ENCODE data around the gene MPL.
A peak's percentile ranks its signal among the peaks of the same experiment; 100 is the strongest.

DNA sequence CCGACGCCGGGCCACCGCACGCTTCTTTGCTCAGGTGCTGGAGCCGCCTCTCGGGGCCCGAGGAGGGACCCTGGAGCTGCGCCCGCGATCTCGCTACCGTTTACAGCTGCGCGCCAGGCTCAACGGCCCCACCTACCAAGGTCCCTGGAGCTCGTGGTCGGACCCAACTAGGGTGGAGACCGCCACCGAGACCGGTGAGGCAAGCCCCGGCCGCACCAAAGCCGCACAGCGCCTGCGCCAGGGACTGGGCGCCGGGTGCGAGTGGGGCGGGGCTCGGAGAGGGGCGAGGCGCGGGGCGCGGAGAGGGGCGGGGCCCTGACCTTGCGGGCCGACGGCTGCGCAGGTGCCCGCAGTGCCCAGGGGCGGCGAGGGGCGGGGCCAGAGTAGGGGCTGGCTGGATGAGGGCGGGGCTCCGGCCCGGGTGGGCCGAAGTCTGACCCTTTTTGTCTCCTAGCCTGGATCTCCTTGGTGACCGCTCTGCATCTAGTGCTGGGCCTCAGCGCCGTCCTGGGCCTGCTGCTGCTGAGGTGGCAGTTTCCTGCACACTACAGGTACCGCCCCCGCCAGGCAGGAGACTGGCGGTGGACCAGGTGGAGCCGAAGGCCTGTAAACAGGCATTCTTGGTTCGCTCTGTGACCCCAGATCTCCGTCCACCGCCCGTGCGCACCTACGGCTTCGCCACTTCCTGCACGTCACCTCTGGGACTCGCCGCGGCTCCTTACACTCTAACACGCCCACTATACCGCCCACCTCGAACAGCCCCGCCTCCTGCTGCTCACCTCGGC is 11.4 kb downstream of the MPL start:
- peak; percentile 9 to 64 for TF ChIP-seq POLR2AphosphoS5 (IDR thresholded peaks at IDR 0.05)
- TF ChIP-seq, protein P1, sequence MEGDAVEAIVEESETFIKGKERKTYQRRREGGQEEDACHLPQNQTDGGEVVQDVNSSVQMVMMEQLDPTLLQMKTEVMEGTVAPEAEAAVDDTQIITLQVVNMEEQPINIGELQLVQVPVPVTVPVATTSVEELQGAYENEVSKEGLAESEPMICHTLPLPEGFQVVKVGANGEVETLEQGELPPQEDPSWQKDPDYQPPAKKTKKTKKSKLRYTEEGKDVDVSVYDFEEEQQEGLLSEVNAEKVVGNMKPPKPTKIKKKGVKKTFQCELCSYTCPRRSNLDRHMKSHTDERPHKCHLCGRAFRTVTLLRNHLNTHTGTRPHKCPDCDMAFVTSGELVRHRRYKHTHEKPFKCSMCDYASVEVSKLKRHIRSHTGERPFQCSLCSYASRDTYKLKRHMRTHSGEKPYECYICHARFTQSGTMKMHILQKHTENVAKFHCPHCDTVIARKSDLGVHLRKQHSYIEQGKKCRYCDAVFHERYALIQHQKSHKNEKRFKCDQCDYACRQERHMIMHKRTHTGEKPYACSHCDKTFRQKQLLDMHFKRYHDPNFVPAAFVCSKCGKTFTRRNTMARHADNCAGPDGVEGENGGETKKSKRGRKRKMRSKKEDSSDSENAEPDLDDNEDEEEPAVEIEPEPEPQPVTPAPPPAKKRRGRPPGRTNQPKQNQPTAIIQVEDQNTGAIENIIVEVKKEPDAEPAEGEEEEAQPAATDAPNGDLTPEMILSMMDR (IDR thresholded peaks at IDR 0.05) = peak in 2 of 6 experiments; percentile 10 to 14

All from upper lobe of left lung (tissue), 4 donors.